HCT116 (cell line): ENCODE results near the gene BEGAIN. TPM values are rescaled to one million over a fixed set of nuclear protein-coding genes. Genes with fewer than 3 reads are reported as not detected.

Experiments used
- ATAC-seq: fragments of 200-7000 bp; cut with Tn5 transposase; 2 replicates; pipeline ENCODE4 v1.9.1; 2020; ENCODE audit warnings: mild to moderate bottlenecking, moderate library complexity
- BruUV-seq: library from RNA; stranded (reverse); fragments of 400-500 nt; replicated peaks from 2 replicates; lab custom pipeline; 2021; lab: Mats Ljungman, UMichigan
- CTCF ChIA-PET: fragments of 300-600 bp; sonication (Branson Sonifier 250); formaldehyde crosslinking; loops from one replicate; lab custom pipeline; 2021; ENCODE audit warnings: antibody characterized with exemption; lab: Charles Lee
- POLR2A ChIA-PET: fragments of 300-600, 350-600 bp; sonication (Branson Sonifier 250); formaldehyde crosslinking; loops from one replicate; lab custom pipeline; 2021; ENCODE audit warnings: antibody characterized with exemption; lab: Charles Lee
- RAD21 ChIA-PET, 2 experiments: fragments of 300-600 bp; sonication (Branson Sonifier 250); formaldehyde crosslinking; loops; one replicate each; lab custom pipeline; 2023; ENCODE audit warnings: low total read pairs in 2 of 2; ENCODE audit not compliant: uncharacterized antibody in 2 of 2, unreplicated experiment in 2 of 2, low non-redundant PET in 1 of 2; lab: Charles Lee
- DNase-seq: peaks from one replicate; pipeline ENCODE4 v3.0.0-alpha.2; 2010; ENCODE audit warnings: low read depth, low spot score
- H2AFZ ChIP-seq: fragments of 200-600 bp; shearing (Covaris generic), sonication (generic); 2 replicates; pipeline ENCODE4 v1.6.1; 2017; ENCODE audit warnings: low read depth, mixed run types, mixed read lengths, antibody characterized with exemption, low read length; ENCODE audit not compliant: poor library complexity, severe bottlenecking
- H3K27ac ChIP-seq: 2 replicates; pipeline ENCODE4 v1.5.1; 2012; ENCODE audit warnings: low read depth, low read length
- H3K27me3 ChIP-seq: fragments of 200-600 bp; sonication (generic); 2 replicates; pipeline ENCODE4 v1.6.1; 2016; ENCODE audit warnings: mixed run types, low read length, mixed read lengths; ENCODE audit not compliant: insufficient read depth
- H3K36me3 ChIP-seq, 2 experiments: fragments of 200-500 bp in 1 of 2; fragments of 200-600 bp in 1 of 2; sonication (Bioruptor generic) in 1 of 2; sonication (generic) in 1 of 2; 2 replicates each; pipeline versions ENCODE4 v1.5.1 to v1.6.1; 2014 to 2016; ENCODE audit warnings: low read length in 2 of 2, inconsistent platforms in 1 of 2, mixed read lengths in 1 of 2, mixed run types in 1 of 2; ENCODE audit not compliant: insufficient read depth in 2 of 2, control insufficient read depth in 1 of 2
- H3K4me1 ChIP-seq, 2 experiments: fragments of 200-600 bp in 1 of 2; sonication (generic) in 1 of 2; 2 replicates each; pipeline versions ENCODE4 v1.5.1 to v1.6.1; 2012 to 2017; ENCODE audit warnings: low read length in 2 of 2, inconsistent platforms in 1 of 2, mild to moderate bottlenecking in 1 of 2, mixed read lengths in 1 of 2, mixed run types in 1 of 2, moderate library complexity in 1 of 2; ENCODE audit not compliant: insufficient read depth in 2 of 2, control insufficient read depth in 1 of 2
- H3K4me2 ChIP-seq: fragments of 200-600 bp; sonication (generic); 2 replicates; pipeline ENCODE4 v1.6.1; 2017; ENCODE audit warnings: mixed run types, low read length, mixed read lengths
- H3K4me3 ChIP-seq, 2 experiments: fragments of 200-600 bp in 1 of 2; sonication (generic) in 1 of 2; replicated peaks in 1 of 2; 2 replicates each; pipeline ENCODE4 v1.5.1; 2011 to 2016; ENCODE audit warnings: low read length in 2 of 2, control low read depth in 1 of 2, low read depth in 1 of 2, mild to moderate bottlenecking in 1 of 2, mixed read lengths in 1 of 2, mixed run types in 1 of 2
- H3K79me2 ChIP-seq: fragments of 200-600 bp; sonication (generic); 2 replicates; pipeline ENCODE4 v1.6.1; 2017; ENCODE audit warnings: mild to moderate bottlenecking, mixed run types, low read length, moderate library complexity, mixed read lengths; ENCODE audit not compliant: insufficient read depth
- H3K9ac ChIP-seq: fragments of 200-600 bp; sonication (generic); 2 replicates; pipeline ENCODE4 v1.6.1; 2016; ENCODE audit warnings: low read length, mixed read lengths
- H3K9me2 ChIP-seq: fragments of 200-600 bp; sonication (generic), shearing (Covaris generic); 2 replicates; pipeline ENCODE4 v1.6.1; 2017; ENCODE audit warnings: mixed run types, mild to moderate bottlenecking, moderate library complexity; ENCODE audit not compliant: insufficient read depth
- H3K9me3 ChIP-seq, 2 experiments: fragments of 200-500 bp in 1 of 2; fragments of 200-600 bp in 1 of 2; sonication (Bioruptor generic) in 1 of 2; sonication (generic) in 1 of 2; 2 replicates each; pipeline ENCODE4 v1.6.1; 2014 to 2017; ENCODE audit warnings: low read length in 2 of 2, mixed read lengths in 2 of 2, inconsistent platforms in 1 of 2, low read depth in 1 of 2, mild to moderate bottlenecking in 1 of 2, mixed run types in 1 of 2, moderate library complexity in 1 of 2; ENCODE audit not compliant: control insufficient read depth in 1 of 2, insufficient read depth in 1 of 2
- H4K20me1 ChIP-seq: fragments of 200-600 bp; sonication (generic), shearing (Covaris generic); 2 replicates; pipeline ENCODE4 v1.6.1; 2017; ENCODE audit warnings: mixed run types, mild to moderate bottlenecking, moderate library complexity; ENCODE audit not compliant: insufficient read depth
- CBX3 ChIP-seq: IDR thresholded peaks from 2 replicates; pipeline ENCODE4 v1.6.1; 2012; ENCODE audit warnings: low read depth
- CEBPB ChIP-seq: IDR thresholded peaks from 2 replicates; pipeline ENCODE4 v1.6.1; 2012; ENCODE audit warnings: low read depth
- EGR1 ChIP-seq: IDR thresholded peaks from 2 replicates; pipeline ENCODE4 v1.6.1; 2012; ENCODE audit warnings: low read depth
- EZH2phosphoT487 ChIP-seq: fragments of 200-600 bp; IDR thresholded peaks from 2 replicates; pipeline ENCODE4 v1.6.1; 2018; ENCODE audit warnings: antibody characterized with exemption, borderline replicate concordance
- FOSL1 ChIP-seq: IDR thresholded peaks from 2 replicates; pipeline ENCODE4 v1.6.1; 2012; ENCODE audit warnings: low read depth
- JUND ChIP-seq: IDR thresholded peaks from 2 replicates; pipeline ENCODE4 v1.6.1; 2012
- POLR2AphosphoS5 ChIP-seq: IDR thresholded peaks from 2 replicates; pipeline ENCODE4 v1.6.1; 2011; ENCODE audit warnings: mild to moderate bottlenecking, low read depth, low read length, moderate library complexity
- RAD21 ChIP-seq: IDR thresholded peaks from 2 replicates; pipeline ENCODE4 v1.6.1; 2012; ENCODE audit warnings: low read depth, mild to moderate bottlenecking
- SP1 ChIP-seq: IDR thresholded peaks from 2 replicates; pipeline ENCODE4 v1.6.1; 2012; ENCODE audit warnings: low read depth
- SRF ChIP-seq: IDR thresholded peaks from 2 replicates; pipeline ENCODE4 v1.6.1; 2012; ENCODE audit warnings: low read depth
- TCF7L2 ChIP-seq: IDR thresholded peaks from 2 replicates; pipeline ENCODE4 v1.7.0; 2011; ENCODE audit warnings: borderline replicate concordance, inconsistent platforms; ENCODE audit not compliant: insufficient read depth, insufficient read length; ENCODE audit errors: extremely low read depth
- YY1 ChIP-seq: IDR thresholded peaks from 2 replicates; pipeline ENCODE4 v1.6.1; 2011; ENCODE audit warnings: low read length, low read depth, moderate library complexity, mild to moderate bottlenecking; ENCODE audit not compliant: insufficient replicate concordance; ENCODE audit errors: extremely low read depth
- ZFX ChIP-seq: fragments of 450-650 bp; IDR thresholded peaks from 2 replicates; pipeline ENCODE4 v1.6.1; 2017
- ZNF274 ChIP-seq: fragments of 200-500 bp; sonication (Bioruptor generic); IDR thresholded peaks from 2 replicates; pipeline ENCODE4 v1.6.1; 2014; ENCODE audit warnings: mild to moderate bottlenecking, low read depth, low read length, inconsistent platforms
- intact Hi-C: fragments of 100-400 bp; cut with micrococcal nuclease; formaldehyde crosslinking; loops from 2 replicates; pipeline ENCODE4 v1.10.0; 2022
- total RNA-seq: library from RNA; stranded (reverse); gene quantifications from one replicate; pipeline ENCODE4 v1.2.1, GENCODE V29; 2021; ENCODE audit not compliant: unreplicated experiment
- TF ChIP-seq, protein P1 (sequence below): IDR thresholded peaks from 2 replicates; pipeline ENCODE4 v1.6.1; 2012; ENCODE audit warnings: low read depth
- TF ChIP-seq, protein P2 (sequence below): IDR thresholded peaks from 2 replicates; pipeline ENCODE4 v1.6.1; 2012
- TF ChIP-seq, protein P3 (sequence below): IDR thresholded peaks from 2 replicates; pipeline ENCODE4 v1.6.1; 2011; ENCODE audit warnings: mild to moderate bottlenecking, low read length, moderate library complexity; ENCODE audit not compliant: insufficient replicate concordance; ENCODE audit errors: extremely low read depth
- TF ChIP-seq, protein P4 (sequence below): IDR thresholded peaks from 2 replicates; pipeline ENCODE4 v1.6.1; 2012
- TF ChIP-seq, protein P5 (sequence below), 3 experiments: fragments of 200-600 bp in 1 of 3; sonication (generic) in 1 of 3; IDR thresholded peaks in 2 of 3; conservative IDR thresholded peaks in 1 of 3; 2 replicates each; pipeline ENCODE4 v1.5.1; 2012 to 2017; ENCODE audit warnings: low read depth in 2 of 3, low read length in 2 of 3, antibody characterized with exemption in 1 of 3, borderline replicate concordance in 1 of 3, control low read depth in 1 of 3, mild to moderate bottlenecking in 1 of 3, mixed read lengths in 1 of 3, mixed run types in 1 of 3, moderate library complexity in 1 of 3; ENCODE audit not compliant: insufficient read depth in 1 of 3

BEGAIN gene
- total RNA-seq, 1 experiment from 2014 or later = 8.5 TPM

DNA sequence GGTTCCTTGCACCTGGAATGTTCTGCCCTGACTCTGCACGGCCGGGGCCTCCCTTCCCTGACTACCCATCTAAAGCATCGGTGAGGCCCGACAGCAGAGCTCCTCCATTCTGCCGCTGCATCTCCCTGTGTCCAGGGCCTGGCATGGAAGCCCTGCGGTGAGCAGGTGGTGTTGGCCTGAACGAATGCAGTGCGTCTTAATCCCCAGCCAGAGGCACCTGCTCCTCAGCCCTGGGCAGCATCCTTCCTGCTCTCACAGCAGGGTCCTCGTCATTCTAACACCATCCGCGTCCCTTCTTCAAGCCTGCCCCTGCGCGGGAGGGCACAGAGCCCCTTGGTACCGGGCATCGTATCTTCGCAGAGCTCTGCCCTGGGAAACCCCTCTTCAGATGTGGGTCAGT lies 15.4 kb downstream of the BEGAIN start:
- DNase-seq = no peak
- H3K4me3 ChIP-seq = no peak overlapping the region
- no peak overlapping the region for H2AFZ ChIP-seq
- RAD21 ChIA-PET = no interaction called here
- H3K27ac ChIP-seq = no peak overlapping the region
- peaks cover 0 to 6% of the 10 kb centered on the region in 2 experiments; a peak in 1 of 4 replicates for H3K4me1 ChIP-seq
- H4K20me1 ChIP-seq = no peaks in the 10 kb centered on the region
- intact Hi-C loops = no loop called here
- no peak overlapping the region for H3K9ac ChIP-seq
- POLR2A ChIA-PET = no interaction called here
- no peaks in the 10 kb centered on the region for H3K79me2 ChIP-seq
- no peaks in the 10 kb centered on the region for H3K9me3 ChIP-seq
- CTCF ChIA-PET = no interaction called here
- no peaks in the 10 kb centered on the region for H3K36me3 ChIP-seq
- BruUV-seq = no TSS peak
- no peak for ATAC-seq
- no peaks in the 10 kb centered on the region for H3K27me3 ChIP-seq
- no peaks in the 10 kb centered on the region for H3K9me2 ChIP-seq
- TF ChIP-seq ZFX (no peak), CBX3 (no peak), ZNF274 (no peak), EZH2phosphoT487 (no peak), TCF7L2 (no peak), RAD21 (no peak), CEBPB (no peak), JUND (no peak), FOSL1 (no peak), YY1 (no peak), SRF (no peak), EGR1 (no peak), POLR2AphosphoS5 (no peak), SP1 (no peak)
- TF ChIP-seq, protein P1, sequence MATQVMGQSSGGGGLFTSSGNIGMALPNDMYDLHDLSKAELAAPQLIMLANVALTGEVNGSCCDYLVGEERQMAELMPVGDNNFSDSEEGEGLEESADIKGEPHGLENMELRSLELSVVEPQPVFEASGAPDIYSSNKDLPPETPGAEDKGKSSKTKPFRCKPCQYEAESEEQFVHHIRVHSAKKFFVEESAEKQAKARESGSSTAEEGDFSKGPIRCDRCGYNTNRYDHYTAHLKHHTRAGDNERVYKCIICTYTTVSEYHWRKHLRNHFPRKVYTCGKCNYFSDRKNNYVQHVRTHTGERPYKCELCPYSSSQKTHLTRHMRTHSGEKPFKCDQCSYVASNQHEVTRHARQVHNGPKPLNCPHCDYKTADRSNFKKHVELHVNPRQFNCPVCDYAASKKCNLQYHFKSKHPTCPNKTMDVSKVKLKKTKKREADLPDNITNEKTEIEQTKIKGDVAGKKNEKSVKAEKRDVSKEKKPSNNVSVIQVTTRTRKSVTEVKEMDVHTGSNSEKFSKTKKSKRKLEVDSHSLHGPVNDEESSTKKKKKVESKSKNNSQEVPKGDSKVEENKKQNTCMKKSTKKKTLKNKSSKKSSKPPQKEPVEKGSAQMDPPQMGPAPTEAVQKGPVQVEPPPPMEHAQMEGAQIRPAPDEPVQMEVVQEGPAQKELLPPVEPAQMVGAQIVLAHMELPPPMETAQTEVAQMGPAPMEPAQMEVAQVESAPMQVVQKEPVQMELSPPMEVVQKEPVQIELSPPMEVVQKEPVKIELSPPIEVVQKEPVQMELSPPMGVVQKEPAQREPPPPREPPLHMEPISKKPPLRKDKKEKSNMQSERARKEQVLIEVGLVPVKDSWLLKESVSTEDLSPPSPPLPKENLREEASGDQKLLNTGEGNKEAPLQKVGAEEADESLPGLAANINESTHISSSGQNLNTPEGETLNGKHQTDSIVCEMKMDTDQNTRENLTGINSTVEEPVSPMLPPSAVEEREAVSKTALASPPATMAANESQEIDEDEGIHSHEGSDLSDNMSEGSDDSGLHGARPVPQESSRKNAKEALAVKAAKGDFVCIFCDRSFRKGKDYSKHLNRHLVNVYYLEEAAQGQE = no peak
- TF ChIP-seq, protein P2, sequence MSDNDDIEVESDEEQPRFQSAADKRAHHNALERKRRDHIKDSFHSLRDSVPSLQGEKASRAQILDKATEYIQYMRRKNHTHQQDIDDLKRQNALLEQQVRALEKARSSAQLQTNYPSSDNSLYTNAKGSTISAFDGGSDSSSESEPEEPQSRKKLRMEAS = no peak
- TF ChIP-seq, protein P3, sequence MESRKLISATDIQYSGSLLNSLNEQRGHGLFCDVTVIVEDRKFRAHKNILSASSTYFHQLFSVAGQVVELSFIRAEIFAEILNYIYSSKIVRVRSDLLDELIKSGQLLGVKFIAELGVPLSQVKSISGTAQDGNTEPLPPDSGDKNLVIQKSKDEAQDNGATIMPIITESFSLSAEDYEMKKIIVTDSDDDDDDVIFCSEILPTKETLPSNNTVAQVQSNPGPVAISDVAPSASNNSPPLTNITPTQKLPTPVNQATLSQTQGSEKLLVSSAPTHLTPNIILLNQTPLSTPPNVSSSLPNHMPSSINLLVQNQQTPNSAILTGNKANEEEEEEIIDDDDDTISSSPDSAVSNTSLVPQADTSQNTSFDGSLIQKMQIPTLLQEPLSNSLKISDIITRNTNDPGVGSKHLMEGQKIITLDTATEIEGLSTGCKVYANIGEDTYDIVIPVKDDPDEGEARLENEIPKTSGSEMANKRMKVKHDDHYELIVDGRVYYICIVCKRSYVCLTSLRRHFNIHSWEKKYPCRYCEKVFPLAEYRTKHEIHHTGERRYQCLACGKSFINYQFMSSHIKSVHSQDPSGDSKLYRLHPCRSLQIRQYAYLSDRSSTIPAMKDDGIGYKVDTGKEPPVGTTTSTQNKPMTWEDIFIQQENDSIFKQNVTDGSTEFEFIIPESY = no peak
- TF ChIP-seq, protein P4, sequence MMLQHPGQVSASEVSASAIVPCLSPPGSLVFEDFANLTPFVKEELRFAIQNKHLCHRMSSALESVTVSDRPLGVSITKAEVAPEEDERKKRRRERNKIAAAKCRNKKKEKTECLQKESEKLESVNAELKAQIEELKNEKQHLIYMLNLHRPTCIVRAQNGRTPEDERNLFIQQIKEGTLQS = no peak
- TF ChIP-seq, protein P5, sequence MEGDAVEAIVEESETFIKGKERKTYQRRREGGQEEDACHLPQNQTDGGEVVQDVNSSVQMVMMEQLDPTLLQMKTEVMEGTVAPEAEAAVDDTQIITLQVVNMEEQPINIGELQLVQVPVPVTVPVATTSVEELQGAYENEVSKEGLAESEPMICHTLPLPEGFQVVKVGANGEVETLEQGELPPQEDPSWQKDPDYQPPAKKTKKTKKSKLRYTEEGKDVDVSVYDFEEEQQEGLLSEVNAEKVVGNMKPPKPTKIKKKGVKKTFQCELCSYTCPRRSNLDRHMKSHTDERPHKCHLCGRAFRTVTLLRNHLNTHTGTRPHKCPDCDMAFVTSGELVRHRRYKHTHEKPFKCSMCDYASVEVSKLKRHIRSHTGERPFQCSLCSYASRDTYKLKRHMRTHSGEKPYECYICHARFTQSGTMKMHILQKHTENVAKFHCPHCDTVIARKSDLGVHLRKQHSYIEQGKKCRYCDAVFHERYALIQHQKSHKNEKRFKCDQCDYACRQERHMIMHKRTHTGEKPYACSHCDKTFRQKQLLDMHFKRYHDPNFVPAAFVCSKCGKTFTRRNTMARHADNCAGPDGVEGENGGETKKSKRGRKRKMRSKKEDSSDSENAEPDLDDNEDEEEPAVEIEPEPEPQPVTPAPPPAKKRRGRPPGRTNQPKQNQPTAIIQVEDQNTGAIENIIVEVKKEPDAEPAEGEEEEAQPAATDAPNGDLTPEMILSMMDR (IDR thresholded peaks at IDR 0.05 in 2 of 3, conservative IDR thresholded peaks at IDR 0.05 in 1 of 3; ENCODE audit: borderline replicate concordance in 1 of 3, insufficient read depth in 1 of 3, low read depth in 2 of 3, low read length in 2 of 3) = no peak
- H3K4me2 ChIP-seq = no peak overlapping the region
